AG04450 (cell line): ENCODE results near the gene PLAC1. TPM values are rescaled to one million over a fixed set of nuclear protein-coding genes. Genes with fewer than 3 reads are reported as not detected.

Experiments
- CTCF ChIA-PET: fragments of 300-600, 350-600 bp; formaldehyde crosslinking; extraction: SDS; loops from one replicate; lab custom pipeline; 2022; ENCODE audit warnings: antibody characterized with exemption, inconsistent platforms; lab: Charles Lee
- POLR2A ChIA-PET: fragments of 350-600 bp; formaldehyde crosslinking; extraction: SDS; loops from one replicate; lab custom pipeline; 2021; ENCODE audit warnings: antibody characterized with exemption, inconsistent platforms; lab: Yijun Ruan, JAX
- DNase-seq: peaks from one replicate; pipeline ENCODE4 v3.0.0-alpha.2; 2011; ENCODE audit warnings: low read depth, low spot score
- H3K27ac ChIP-seq: one replicate; pipeline ENCODE4 v1.5.1; 2012; ENCODE audit warnings: low read depth, low read length, control low read depth
- H3K27me3 ChIP-seq: one replicate; pipeline ENCODE4 v1.6.0; 2012; ENCODE audit warnings: low read length; ENCODE audit not compliant: control insufficient read depth, insufficient read depth
- H3K4me3 ChIP-seq: 2 replicates; pipeline ENCODE4 v1.5.1; 2011; ENCODE audit warnings: mild to moderate bottlenecking, low read depth, low read length, control low read depth
- H3K9me3 ChIP-seq: 2 replicates; pipeline ENCODE4 v1.5.1; 2012; ENCODE audit warnings: low read length; ENCODE audit not compliant: control insufficient read depth, insufficient read depth
- CTCF ChIP-seq: IDR thresholded peaks from 2 replicates; pipeline ENCODE4 v1.5.1; 2011; ENCODE audit warnings: low read depth, low read length, control low read depth, inconsistent platforms
- polyA plus RNA-seq: library from polyadenylated mRNA; depleted of rRNA; stranded (reverse); fragments of >200 nt; gene quantifications from 2 replicates; pipeline ENCODE4 v1.2.3, GENCODE V29; 2011

The PLAC1 gene
- polyA plus RNA-seq, 1 experiment = 2.4 TPM

GRCh38 chrX:134591502-134591901 is 66.8 kb downstream of the PLAC1 start:
- no peak for TF ChIP-seq CTCF
- ChIA-PET CTCF (no interaction called here), POLR2A (no interaction called here)

GRCh38 chrX:134588806-134589205 is 69.5 kb downstream of the PLAC1 start:
- Histone ChIP-seq H3K9me3 (no peaks in the 10 kb centered on the region), H3K27me3 (no peaks in the 10 kb centered on the region), H3K4me3 (no peak overlapping the region), H3K27ac (no peak overlapping the region)
- no peak for TF ChIP-seq CTCF
- no peak for DNase-seq
- POLR2A ChIA-PET = no interaction called here
- CTCF ChIA-PET = no interaction called here

More at GRCh38 chrX:134591502-134591901, 66.8 kb downstream of the PLAC1 start:
- Histone ChIP-seq H3K27ac (no peak overlapping the region), H3K4me3 (no peak overlapping the region), H3K27me3 (no peaks in the 10 kb centered on the region), H3K9me3 (no peaks in the 10 kb centered on the region)
- no peak for DNase-seq

GRCh38 chrX:134580907-134581306 is 77.4 kb downstream of the PLAC1 start:
- no peak for DNase-seq
- Histone ChIP-seq H3K9me3 (no peaks in the 10 kb centered on the region), H3K27ac (no peak overlapping the region), H3K4me3 (no peak overlapping the region), H3K27me3 (no peaks in the 10 kb centered on the region)
- TF ChIP-seq CTCF = no peak
- ChIA-PET POLR2A (no interaction called here), CTCF (interaction anchor here (1.0 kb wide), 1 partner anchor 96 kb away, joined by 3 read pairs; no protein-coding TSS in a partner anchor)

GRCh38 chrX:134573683-134574035 is 84.6 kb downstream of the PLAC1 start:
- Histone ChIP-seq H3K4me3 (no peak overlapping the region), H3K27me3 (no peaks in the 10 kb centered on the region), H3K27ac (no peak overlapping the region), H3K9me3 (no peaks in the 10 kb centered on the region)
- no peak for TF ChIP-seq CTCF
- no peak for DNase-seq
- POLR2A ChIA-PET = no interaction called here
- CTCF ChIA-PET = no interaction called here

- DNase-seq = no peak
- no peak overlapping the region for H3K27ac ChIP-seq
- POLR2A ChIA-PET = no interaction called here
These were observed 85.2 kb downstream of the PLAC1 start for GRCh38 chrX:134572816-134573682.

More at GRCh38 chrX:134572816-134573682, 85.2 kb downstream of the PLAC1 start:
- no peak overlapping the region for H3K4me3 ChIP-seq
- CTCF ChIA-PET = interaction anchor here (1.1 kb wide), 1 partner anchor 393 kb away, joined by 4 read pairs; no protein-coding TSS in a partner anchor
- no peaks in the 10 kb centered on the region for H3K9me3 ChIP-seq
- no peak for TF ChIP-seq CTCF
- no peaks in the 10 kb centered on the region for H3K27me3 ChIP-seq
